PFSK-1 (cell line): ENCODE results near the gene DNAH9.

Experiments used
- FOXP2 ChIP-seq: optimal IDR thresholded peaks from 2 replicates; pipeline ENCODE3; 2011; ENCODE audit warnings: borderline replicate concordance, control low read depth, inconsistent platforms; ENCODE audit not compliant: insufficient read depth; ENCODE audit errors: extremely low read length, extremely low read depth
- POLR2AphosphoS5 ChIP-seq: IDR thresholded peaks from 2 replicates; pipeline ENCODE4 v1.6.1; 2012; ENCODE audit warnings: low read depth, mild to moderate bottlenecking, control low read depth, low read length, moderate library complexity
- REST ChIP-seq, 2 experiments: IDR thresholded peaks; 2 replicates each; pipeline versions ENCODE4 v1.6.1 to v1.8.0; 2011 to 2012; ENCODE audit warnings: low read depth in 2 of 2, low read length in 2 of 2, control low read depth in 1 of 2, inconsistent platforms in 1 of 2, mild to moderate bottlenecking in 1 of 2, moderate library complexity in 1 of 2; ENCODE audit not compliant: insufficient read depth in 1 of 2
- SIN3A ChIP-seq: IDR thresholded peaks from 2 replicates; pipeline ENCODE4 v1.6.1; 2012; ENCODE audit warnings: mild to moderate bottlenecking, low read length, moderate library complexity, borderline replicate concordance; ENCODE audit not compliant: insufficient read depth
- TAF1 ChIP-seq: IDR thresholded peaks from 2 replicates; pipeline ENCODE4 v1.6.1; 2012; ENCODE audit warnings: low read length, control low read depth, borderline replicate concordance; ENCODE audit not compliant: insufficient read depth

Gene DNAH9

DNA sequence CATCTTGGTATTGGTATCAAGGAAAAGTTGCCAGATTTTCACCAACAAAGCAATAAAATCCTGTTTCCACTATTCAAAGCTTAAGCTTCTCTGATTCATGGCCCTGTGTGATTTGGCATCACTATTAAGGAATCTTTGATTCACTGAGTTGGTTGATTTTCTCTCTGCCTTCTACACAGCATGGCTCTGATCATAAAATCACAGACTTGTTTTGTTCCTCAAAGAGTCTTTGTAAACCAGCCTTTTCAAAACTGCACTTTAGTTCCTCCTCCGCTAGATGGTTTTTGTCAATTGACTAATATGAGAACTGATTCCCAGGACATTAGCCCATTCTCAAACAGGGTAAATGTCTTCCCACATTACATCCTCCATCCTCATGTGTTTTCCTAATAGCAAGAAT, 197.6 kb downstream of the DNAH9 start:
- no peak for TF ChIP-seq SIN3A

DNA sequence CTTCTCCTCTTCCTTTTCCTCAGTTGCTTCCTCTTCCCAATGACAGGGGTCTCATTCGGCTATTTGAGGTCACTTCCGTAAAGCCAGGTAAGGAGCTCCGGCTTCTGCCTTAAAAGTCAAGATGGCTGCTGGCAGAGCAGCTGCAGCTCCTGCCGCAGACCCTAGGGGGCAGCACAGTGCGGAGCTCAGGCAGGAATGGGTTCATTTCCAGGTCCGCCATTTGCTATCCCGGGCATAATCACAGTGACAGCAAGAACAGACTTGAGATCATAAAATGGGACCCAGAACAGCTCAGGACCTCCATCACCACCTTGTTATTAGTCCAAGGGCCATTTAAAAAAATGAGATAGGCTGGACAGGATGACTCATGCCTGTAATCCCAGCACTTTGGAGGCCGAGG, 199.5 kb downstream of the DNAH9 start:
- TF ChIP-seq TAF1 (no peak), REST (IDR thresholded peaks at IDR 0.05; ENCODE audit: insufficient read depth in 1 of 2, low read depth in 2 of 2, low read length in 2 of 2) (no peak), SIN3A (no peak), FOXP2 (no peak), POLR2AphosphoS5 (no peak)

GRCh38 chr17:11803231-11803969, 205.1 kb downstream of the DNAH9 start:
- TF ChIP-seq SIN3A (no peak), FOXP2 (no peak), TAF1 (no peak), POLR2AphosphoS5 (no peak), REST (IDR thresholded peaks at IDR 0.05; ENCODE audit: insufficient read depth in 1 of 2, low read depth in 2 of 2, low read length in 2 of 2) (no peak)

DNA sequence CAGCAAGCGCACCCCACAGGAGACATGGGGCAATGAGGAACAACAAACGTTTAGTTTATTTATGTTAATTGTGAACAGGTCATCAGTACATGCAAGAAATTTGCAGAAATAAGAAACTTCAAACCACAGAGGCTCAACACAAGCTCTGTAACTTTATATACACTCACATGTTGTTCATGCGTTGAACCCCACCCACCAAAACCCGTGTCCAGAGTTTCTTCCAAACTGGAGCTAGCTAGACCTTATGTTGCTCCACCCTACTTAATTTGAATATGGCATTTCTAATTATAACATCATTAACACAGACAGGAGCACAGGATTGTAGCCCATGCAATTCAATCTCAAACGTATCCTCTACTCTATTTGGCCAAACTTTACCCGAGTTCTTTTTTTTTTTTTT, 206.9 kb downstream of the DNAH9 start:
- no peak for TF ChIP-seq FOXP2
- TF ChIP-seq SIN3A: no peak
- TF ChIP-seq TAF1: no peak
- no peak for TF ChIP-seq POLR2AphosphoS5
- TF ChIP-seq REST (IDR thresholded peaks at IDR 0.05; ENCODE audit: insufficient read depth in 1 of 2, low read depth in 2 of 2, low read length in 2 of 2): no peak

DNA sequence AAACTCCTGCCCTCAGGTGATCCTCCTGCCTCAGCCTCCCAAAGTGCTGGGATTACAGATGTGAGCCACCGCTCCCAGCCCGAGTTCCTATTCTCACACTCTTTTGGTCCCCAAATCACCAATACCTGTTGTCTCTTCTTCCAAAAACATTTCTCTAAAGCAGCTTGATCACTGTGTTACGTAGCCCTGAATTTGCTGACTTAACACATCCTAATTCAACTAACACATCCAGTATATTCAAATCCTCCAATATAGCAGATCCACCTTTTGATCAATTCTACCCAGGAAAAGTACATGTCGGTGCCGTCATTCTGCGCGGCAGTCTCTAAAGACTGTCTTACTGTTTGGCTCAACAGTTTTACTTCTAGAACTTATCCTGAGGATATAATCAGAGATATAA, 207.7 kb downstream of the DNAH9 start:
- TF ChIP-seq FOXP2 (no peak), REST (IDR thresholded peaks at IDR 0.05; ENCODE audit: insufficient read depth in 1 of 2, low read depth in 2 of 2, low read length in 2 of 2) (no peak), TAF1 (no peak), POLR2AphosphoS5 (no peak), SIN3A (no peak)
